ENCODE results near the gene SIRPB2. TPM values are rescaled to one million over a fixed set of nuclear protein-coding genes. Genes with fewer than 3 reads are reported as not detected.

Gene SIRPB2
- total RNA-seq (9.5 and 12.3 TPM in 2 replicates), polyA plus RNA-seq (18.8 and 19.7 TPM in 2 replicates), polyA minus RNA-seq (44.1 and 46.0 TPM in 2 replicates), Bru-seq, nascent RNA (percentile 74 among the genes with signal in this experiment), BruChase-seq, experiment 1, labeled RNA remaining after a 6-hour chase (percentile 60 among the genes with signal in this experiment), BruChase-seq, experiment 2, labeled RNA remaining after a 2-hour chase (percentile 66 among the genes with signal in this experiment)
- 11.6 and 12.3 TPM in 2 replicates for polyA plus RNA-seq (2011; cell fraction: cytosol; rRNA removed)
- polyA plus RNA-seq (2011; cell fraction: nucleus; rRNA removed) = 33.3 and 33.7 TPM in 2 replicates
- polyA plus RNA-seq (2012) = 11.4 and 13.6 TPM in 2 replicates
- polyA minus RNA-seq (2011; cell fraction: cytosol; rRNA and poly(A)+ RNA removed) = not detected
- 46.1 TPM in 2 replicates for polyA minus RNA-seq (2011; cell fraction: nucleus; rRNA and poly(A)+ RNA removed)
- long read RNA-seq, partial matches to known transcripts = 0 of 7 reads
- long read RNA-seq, other reads (novel, unspliced or antisense) = 3 of 7 reads

- Histone ChIP-seq H3K9ac (replicated peaks; ENCODE audit: extremely low read depth, insufficient read depth, low read length) (peak within 1 kb of the TSS; percentile 85), H3K79me2 (ENCODE audit: control insufficient read depth, insufficient read depth, low read length) (no peaks in the 10 kb centered on the region), H3K9me3 (replicated peaks; ENCODE audit: control insufficient read depth, insufficient read depth, low read length) (no peaks in the 10 kb centered on the region), H3K4me2 (ENCODE audit: insufficient read depth, low read length) (peak within 1 kb of the TSS; percentile 86), H3K4me1 (ENCODE audit: control insufficient read depth, extremely low read depth, insufficient read depth, low read length) (peaks cover 31% of the 10 kb centered on the region), H3K9me1 (replicated peaks; ENCODE audit: control insufficient read depth, extremely low read depth, insufficient read depth, low read length) (no peaks in the 10 kb centered on the region), H3K27ac (ENCODE audit: insufficient read depth, low read depth, low read length) (peak within 1 kb of the TSS; percentile 90), H3K4me3 (replicated peaks in 1 of 3; ENCODE audit: insufficient read depth in 1 of 3, low read depth in 1 of 3, low read length in 3 of 3) (peak within 1 kb of the TSS in 2 of 3 experiments; percentile 25 to 47), H3K36me3 (ENCODE audit: control insufficient read depth in 2 of 2, extremely low read depth in 1 of 2, insufficient read depth in 2 of 2, low read length in 2 of 2) (no peaks in the 10 kb centered on the region), H4K20me1 (replicated peaks; ENCODE audit: control insufficient read depth, extremely low read depth, insufficient read depth, low read length) (no peaks in the 10 kb centered on the region), H2AFZ (ENCODE audit: low read depth, low read length) (peak within 1 kb of the TSS; percentile 40), H3K27me3 (ENCODE audit: control insufficient read depth in 2 of 2, insufficient read depth in 2 of 2, low read length in 2 of 2) (peaks cover 0 to 2% of the 10 kb centered on the region in 2 experiments)
- TF ChIP-seq JUN (IDR thresholded peaks at IDR 0.05; ENCODE audit: borderline replicate concordance, insufficient read depth, insufficient read length, low read depth) (peak; percentile 23), POLR2AphosphoS5 (IDR thresholded peaks at IDR 0.05; ENCODE audit: insufficient read depth, low read depth, low read length) (peak; percentile 65), EZH2 (IDR thresholded peaks at IDR 0.05; ENCODE audit: borderline replicate concordance, low read depth, low read length, severe bottlenecking) (no peak), CTCF (IDR thresholded peaks at IDR 0.05; ENCODE audit: extremely low read depth in 1 of 2, insufficient read depth in 1 of 2, low read depth in 1 of 2, low read length in 2 of 2) (no peak), MYC (IDR thresholded peaks at IDR 0.05; ENCODE audit: low read depth, low read length) (no peak), GATA2 (IDR thresholded peaks at IDR 0.05; ENCODE audit: insufficient read depth, insufficient read length, low read depth, low read length) (no peak), POLR2A (IDR thresholded peaks at IDR 0.05; ENCODE audit: low read depth, low read length) (peak; percentile 30), FOS (IDR thresholded peaks at IDR 0.05; ENCODE audit: borderline replicate concordance, insufficient read depth, low read length) (peak; percentile 7)
- TF ChIP-seq, protein P1, sequence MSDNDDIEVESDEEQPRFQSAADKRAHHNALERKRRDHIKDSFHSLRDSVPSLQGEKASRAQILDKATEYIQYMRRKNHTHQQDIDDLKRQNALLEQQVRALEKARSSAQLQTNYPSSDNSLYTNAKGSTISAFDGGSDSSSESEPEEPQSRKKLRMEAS (IDR thresholded peaks at IDR 0.05; ENCODE audit: insufficient read depth, insufficient read length) = no peak
- ChIA-PET POLR2A (no interaction called here), CTCF (interaction anchor here (0.7 to 5.7 kb wide), 9 partner anchors 8 to 286 kb away, joined by 3 to 77 read pairs (median 4); partner anchors contain the start of gene NSFL1C)
- intact Hi-C loops (cut with micrococcal nuclease) = loop anchor here (1.0 to 10.0 kb wide), 4 partner anchors 12 to 657 kb away; partner anchors contain the start of gene FAM110A
- BruUV-seq (replicated peaks) = no TSS peak
- DNase-seq (ENCODE audit: low read depth, low spot score) = peak; percentile 96
- peak; percentile 89 for FAIRE-seq
- dilution Hi-C loops (cut with MboI; ENCODE audit: extremely low pct_ligation_motif_present, low sequenced_read_pairs) = no loop called here
Measured at GRCh38 chr20:1491281-1491840, at the start of gene SIRPB2. SIRPB2 (minus strand) TSS chr20:1491420; CDS start chr20:1491359, 61 bp downstream.

Measured in endothelial cell of umbilical vein (primary cell).